Activated CD4-positive, alpha-beta T cell treated with anti-CD3 and anti-CD28 coated beads for 1 hour (primary cell): Measurements from ENCODE around the gene IL2RA.
"Not testable (repeated sequence)": the region's sequence is repeated elsewhere in the genome, so short reads cannot be mapped to it uniquely, and the experiment has no call there.

ENCODE experiments used
- DNase-seq: peaks from one replicate; pipeline ENCODE4 v3.0.0-alpha.2; 2020

The IL2RA gene

DNA sequence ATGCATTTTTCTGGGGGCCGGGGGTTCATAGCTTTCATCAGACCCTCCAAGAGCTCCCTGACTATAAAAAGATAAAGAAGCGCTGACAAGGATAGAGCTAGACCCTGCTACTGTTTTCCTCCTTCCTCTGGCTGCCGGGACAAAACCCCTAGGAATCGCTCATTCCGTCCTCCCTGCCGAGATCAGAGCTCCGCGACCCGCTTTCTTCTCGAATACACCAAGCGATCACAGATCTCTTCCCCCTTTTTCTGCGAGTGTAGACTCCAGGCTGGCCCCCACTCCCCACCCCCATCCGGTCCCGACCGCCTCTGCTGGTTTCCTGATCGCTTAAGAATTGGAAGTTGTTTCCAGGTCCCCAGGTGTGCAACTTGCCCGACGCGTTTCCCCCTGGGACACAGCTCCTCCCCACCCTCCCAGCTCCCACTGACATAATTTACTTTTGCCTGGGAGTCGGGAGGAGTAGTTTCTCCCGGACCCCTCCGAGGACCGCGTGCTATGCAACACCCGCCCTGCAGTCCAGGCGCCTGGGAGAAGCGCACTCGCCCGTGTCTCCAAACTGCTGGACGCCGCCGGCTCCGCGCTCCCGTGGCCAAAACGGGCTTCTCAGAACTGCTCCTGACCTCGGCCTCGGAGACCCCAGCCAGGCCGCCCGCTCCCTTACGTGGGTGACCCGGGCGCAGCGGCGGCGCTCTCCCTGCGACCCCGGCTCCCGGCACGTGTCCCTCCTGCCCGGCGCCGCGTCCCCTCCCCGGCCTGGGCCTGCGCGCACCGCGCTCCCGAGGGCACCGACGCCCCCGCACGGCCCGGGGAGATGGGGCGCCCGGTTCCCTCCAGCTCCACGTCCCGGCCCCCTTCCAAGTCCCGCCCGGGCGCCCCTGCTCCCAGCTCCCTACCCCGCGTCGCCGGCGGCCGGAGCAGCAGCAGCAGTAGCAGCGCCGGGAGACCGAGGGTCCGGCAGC is 85.4 kb downstream of the IL2RA start:
- DNase-seq = no peak

DNA sequence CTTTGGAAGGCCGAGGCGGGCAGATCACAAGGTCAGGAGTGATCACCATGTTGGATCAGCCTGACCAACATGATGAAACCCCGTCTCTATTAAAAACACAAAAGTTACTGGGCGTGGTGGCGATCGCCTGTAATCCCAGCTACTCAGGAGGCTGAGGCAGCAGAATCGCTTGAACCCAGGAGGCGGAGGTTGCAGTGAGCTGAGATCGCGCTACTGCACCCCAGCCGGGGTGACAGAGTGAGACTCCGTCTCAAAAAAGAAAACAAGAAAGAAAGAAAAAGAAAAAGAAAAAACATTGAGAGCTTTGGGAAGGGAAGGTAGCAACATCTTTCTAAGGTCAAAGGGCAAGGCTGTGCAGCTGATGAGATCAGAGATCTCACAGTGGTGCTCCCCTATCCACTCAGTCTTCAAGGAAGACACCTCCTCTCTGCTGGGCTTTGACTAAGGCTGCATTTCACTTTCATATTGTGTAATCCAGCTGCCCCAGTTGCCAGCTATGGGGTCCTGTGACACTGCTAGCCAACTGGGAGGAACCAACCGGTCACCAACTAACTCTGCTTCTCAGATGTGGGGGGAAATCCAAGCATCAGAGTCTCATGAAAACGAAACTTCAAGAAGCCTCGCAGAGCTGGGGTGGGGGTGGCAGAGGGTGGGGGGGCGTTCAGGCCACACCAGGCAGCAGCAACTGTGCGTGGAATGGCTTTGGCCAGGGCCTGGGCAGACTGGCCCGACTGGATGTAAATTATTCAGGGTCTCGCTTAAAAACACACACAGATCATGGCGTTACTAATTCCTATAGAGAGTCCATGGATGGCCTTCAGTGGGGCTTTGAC is 86.3 kb downstream of the IL2RA start:
- DNase-seq = no peak

DNA sequence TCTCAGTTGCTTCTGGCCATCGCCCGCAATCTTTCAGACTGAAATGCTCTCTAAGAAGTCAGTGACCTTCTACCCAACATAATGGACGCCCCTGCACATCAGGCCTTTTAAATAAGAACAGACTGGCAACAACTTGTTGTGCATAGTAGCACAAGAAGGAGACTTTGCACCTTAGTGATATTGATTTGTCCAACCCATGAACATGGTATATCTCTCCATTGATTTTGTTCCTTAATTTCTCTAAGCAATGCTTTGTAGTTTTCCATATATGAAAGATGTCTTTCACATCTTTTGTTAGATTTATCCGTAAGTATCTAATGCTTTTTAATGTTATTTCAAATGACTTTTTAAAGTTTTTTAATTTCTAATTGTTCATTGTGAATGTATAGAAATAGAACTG is 89.1 kb downstream of the IL2RA start:
- no peak for DNase-seq

DNA sequence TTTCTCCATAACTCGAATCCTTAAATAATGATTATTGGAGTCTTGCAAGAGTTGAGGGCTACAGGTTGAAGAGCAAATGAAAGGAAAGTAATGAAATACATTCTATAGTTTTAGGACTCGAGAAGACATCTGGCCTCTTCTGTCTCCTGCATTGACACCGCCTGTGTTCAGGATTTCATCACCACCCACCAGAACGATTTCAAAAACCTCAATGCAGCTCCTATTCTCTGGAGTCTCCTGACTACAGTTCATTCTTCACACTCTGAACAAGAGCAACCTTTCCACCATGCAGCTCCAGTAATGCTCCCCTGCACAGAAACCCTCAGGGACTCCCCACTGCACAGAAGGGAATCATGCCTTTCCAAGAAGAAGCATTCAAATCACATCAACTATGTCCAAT is 90.3 kb downstream of the IL2RA start:
- no peak for DNase-seq

DNA sequence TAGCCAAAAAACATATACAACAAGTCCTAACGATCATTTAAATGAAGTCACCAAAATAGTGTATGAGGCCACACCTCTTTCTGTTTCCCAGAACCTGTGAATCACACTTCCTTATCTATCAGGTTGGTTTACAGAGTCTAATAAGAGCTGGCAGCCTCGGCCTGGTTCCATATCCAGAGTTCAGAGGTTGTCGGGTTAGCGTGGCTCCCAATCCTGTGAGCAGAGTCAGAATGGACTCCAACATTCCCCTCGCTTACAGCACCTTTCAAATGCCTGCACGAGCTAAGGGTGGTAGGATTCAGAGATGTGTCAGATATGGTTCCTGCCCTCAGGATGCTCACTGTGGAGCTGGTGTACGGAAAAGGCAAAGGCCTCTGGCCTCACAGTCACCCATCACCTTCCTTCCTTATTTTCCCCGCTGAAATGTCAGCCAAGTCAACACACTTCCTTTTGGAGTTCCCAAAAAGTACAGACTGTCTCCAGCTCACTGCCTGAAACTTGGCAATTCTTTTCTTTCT is 90.8 kb downstream of the IL2RA start:
- DNase-seq = no peak

DNA sequence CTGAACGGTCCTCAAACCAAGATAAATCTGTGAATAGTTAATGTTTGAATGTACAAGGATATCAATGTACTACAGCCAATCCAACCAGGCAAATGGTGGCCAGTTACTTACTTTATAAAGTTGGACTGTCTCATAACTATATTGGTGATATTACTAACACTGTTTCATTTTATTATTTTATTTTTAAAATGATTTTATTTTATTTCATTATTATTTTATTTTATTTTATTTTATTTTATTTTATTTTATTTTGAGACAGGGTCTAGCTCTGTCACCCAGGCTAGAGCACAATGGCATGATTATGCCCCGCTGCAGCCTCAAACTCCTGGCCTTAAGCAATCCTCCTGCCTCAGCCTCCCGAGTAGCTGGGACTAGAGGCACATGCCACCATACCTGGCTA is 91.6 kb downstream of the IL2RA start:
- no peak for DNase-seq

DNA sequence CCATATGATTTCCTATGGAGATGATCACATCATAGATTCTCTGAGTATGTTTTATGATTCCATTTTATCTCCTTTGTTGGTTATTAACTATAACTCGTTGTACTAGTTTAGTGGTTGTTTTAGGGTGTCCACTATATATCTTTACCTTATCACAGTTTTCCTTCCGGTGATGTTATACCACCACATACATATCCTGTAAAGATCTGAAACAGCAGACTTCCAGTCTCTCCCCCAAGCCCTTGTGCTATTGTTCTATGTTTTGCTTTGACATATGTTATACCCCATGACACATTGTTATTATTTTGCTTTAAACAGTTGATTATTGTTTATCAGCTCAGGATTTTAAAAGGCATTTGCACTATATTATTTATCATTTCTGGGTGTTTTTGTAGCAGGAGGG is 92.1 kb downstream of the IL2RA start:
- no peak for DNase-seq

DNA sequence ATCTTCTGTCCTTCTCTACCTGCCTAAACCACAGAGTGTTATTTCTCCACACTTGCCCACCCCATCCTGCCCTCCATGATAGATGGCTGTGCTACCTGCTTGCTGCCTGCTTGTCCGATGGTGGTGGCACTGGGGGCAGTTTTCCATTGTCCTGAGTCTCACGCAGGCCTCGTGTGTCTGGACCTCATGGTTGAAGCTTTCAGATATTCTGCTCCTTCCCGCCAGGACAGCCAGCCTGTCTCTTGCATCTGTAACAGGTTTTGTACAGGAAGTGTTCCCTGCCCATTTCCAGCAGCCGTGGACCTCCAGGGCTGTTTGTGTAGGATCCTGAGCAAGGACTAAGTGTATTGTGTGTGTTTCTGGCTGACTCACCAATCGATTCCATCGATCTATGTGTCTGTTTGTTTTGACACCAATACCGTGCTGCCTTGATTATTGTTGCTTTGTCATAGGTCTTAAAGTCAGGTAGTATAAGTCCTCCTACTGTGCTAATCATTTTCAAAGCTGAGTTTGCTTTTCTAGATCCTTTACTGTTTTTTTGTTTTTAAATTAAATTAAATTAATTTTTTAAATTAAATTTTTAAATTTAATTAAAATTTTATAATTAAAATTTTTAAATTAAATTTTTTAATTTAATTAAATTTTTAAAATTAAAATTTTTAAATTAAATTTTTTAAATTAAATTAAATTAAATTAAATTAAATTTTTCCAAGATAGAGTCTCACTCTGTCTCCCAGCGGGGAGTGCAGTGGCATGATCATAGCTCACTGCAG is 93.3 kb downstream of the IL2RA start:
- no peak for DNase-seq

DNA sequence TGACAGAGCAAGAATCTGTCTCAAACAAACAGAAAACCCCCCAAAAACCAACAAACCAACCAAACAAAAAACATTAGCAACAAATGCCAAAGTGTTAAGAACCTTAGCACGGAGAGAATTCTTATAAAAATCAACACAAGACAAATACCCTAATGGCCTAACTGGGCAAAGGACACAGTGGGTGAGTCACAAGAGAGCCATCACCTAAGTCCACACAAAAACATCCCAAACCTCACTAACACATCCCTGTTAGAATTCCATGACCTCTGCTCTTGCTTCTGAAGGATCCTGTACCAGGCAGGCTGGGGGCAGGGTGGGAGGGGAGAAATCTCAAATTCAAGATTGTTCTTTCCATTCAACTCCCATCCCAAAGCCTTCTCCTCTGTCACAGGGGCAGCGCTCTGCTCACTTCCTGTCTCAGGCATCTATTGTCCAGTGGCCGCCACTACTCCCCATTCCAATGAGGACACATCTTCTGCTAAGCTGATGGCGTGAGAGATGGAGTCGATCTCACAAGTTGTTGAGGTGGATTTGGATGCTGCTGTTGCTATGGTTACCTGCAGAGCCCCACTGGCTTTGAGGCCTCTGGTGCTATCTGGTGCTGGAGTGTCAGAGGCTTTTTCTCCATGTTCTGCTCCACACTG is 94.0 kb downstream of the IL2RA start:
- no peak for DNase-seq

DNA sequence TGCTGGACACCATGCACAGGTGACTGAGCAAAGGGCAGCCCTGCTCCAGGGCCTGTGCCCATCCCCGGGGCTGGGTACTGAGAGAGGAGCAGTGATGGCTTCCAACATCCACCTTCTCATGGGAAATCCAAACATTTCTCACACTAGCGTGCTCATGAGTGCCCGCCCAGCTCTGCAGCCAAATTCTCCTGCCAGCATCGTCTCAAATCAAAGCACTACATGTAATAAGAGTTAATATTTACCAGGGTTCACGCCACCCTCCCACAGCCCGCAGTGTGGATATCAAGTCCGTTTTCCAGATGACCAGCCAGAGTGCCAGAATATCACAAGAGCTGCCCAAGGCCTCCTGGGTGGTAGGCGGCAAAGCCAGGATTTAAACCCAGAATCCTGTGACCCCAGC is 96.9 kb downstream of the IL2RA start:
- DNase-seq = no peak

DNA sequence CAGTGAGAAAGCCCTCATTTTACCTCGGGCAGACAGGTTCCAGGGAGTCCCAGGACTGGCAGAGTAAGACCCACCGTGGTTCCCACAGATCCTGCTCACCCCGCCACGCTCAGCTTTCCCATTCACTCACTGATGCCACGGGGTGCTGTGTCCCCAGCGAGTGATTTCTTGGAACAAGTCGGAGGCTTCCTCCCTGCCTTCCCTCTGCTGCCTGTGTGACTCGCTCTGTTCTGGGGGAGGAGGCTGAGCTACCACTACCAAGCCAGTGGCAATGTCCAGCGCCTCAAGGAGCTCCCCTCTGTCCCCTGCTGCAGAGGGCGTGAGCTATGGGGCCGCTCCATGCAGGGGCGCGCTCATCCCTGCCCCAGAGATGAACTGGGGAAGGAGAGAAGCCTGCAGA is 97.4 kb downstream of the IL2RA start:
- DNase-seq = no peak

DNA sequence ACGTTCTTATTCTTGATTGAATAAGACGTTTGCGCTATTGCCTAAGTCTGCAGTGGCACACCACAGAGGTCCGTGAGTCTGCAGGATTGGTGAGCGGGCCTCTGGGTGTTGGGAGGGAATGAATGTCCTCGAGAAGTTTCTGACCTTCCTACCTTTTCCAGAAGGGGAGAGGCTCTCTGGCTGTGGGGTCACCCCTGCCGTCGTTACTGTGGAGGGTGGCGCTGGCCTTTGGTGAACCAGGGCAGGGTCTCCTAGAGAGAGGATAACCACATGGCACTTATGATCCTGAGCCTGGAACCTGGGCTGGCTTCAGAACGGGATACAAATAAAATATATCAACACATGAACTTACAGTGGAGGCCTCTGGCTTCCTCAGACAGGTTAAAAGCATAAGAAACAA is 98.6 kb downstream of the IL2RA start:
- no peak for DNase-seq

DNA sequence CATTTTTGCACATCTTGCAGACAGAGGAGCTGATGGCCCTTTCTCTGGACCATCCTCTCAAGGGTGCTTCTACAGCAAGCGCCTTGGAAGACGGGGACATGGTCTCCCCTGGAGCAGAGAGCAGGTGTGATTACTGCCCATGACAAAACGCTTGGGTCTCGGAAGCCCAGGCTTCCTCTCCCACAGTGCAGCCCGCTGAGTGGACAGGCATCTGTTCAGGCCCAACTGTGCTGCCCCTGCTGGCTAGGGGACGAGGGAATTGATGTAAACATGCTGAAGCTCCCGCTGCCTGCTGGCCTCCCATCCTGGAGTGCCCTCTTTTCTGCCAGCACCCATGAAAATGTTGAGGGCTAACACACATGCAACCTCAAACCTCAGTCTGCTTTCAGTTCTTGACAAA is 99.1 kb downstream of the IL2RA start:
- DNase-seq = no peak

DNA sequence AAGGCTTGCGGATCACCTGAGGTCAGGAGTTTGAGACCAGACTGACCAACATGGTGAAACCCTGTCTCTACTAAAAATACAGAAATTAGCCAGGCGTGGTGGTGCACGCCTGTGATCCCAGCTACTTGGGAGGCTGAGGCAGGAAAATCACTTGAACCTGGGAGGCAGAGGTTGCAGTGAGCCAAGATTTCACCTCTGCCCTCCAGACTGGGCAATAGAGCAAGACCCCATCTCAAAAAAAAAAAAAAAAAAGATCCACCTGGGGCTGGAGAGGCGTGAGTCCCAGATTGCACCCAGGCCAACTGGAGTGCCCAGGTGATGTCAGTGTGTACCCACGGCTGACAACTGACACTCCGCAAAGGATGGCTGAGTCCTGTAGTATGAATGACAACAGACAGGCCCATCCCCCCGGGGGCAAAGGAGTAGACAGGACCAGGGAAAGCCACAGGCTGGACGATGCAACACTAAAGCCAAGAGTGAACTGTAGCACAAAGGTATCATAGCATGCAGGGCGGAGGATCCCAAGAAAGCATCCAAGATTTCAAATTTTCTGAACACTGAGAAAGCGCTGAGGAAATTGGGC is 99.7 kb downstream of the IL2RA start:
- not testable (repeated sequence) for DNase-seq

DNA sequence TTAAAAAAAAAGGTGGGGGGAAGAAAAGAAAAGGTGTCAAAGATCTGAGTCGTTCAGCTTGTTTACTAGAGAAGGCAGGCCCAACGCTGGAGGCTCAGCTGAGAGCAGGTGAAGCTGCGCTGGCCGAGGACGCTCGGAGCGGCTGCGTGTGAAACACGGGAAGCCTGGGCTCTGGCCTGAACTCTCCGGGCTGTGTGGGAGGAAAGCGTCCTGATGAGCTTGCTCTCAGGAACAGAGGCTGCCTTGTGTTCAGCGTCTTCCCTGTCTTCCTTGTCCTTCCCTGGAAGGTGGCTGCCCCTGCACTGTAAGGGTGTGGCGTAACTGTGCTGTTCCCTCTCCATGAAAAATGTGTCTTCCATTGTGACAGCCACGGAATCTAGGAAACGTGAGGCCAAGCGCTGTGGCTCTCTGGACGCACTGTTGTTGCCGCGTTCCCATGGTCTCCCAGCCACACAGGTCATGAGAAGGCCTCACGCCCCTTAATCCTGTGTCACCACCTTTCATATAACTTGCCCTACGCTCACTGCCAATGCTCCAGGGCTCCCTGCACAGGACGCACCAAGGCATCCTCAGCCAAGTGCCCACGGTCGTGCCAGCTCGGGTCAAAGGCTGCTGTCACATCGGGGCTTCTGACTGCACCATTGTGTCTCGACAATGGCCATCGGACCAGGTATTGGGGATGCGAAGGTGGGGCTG is 100.6 kb downstream of the IL2RA start:
- no peak for DNase-seq

DNA sequence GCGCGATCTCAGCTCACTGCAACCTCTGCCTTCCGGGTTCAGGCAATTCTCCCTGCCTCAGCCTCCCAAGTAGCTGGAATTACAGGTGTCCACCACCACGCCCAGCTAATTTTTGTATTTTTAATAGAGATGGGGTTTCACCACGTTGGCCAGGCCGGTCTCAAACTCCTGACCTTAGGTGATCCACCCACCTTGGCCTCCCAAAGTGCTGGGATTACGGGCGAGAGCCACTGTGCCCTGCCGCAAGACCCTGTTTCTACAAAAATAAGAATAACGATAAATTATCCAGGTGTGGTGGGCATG is 101.2 kb downstream of the IL2RA start:
- not testable (repeated sequence) for DNase-seq
